ENCODE results near the gene SLC38A1.
"Not testable (repeated sequence)": the region's sequence is repeated elsewhere in the genome, so short reads cannot be mapped to it uniquely, and the experiment has no call there.

Gene SLC38A1

DNA sequence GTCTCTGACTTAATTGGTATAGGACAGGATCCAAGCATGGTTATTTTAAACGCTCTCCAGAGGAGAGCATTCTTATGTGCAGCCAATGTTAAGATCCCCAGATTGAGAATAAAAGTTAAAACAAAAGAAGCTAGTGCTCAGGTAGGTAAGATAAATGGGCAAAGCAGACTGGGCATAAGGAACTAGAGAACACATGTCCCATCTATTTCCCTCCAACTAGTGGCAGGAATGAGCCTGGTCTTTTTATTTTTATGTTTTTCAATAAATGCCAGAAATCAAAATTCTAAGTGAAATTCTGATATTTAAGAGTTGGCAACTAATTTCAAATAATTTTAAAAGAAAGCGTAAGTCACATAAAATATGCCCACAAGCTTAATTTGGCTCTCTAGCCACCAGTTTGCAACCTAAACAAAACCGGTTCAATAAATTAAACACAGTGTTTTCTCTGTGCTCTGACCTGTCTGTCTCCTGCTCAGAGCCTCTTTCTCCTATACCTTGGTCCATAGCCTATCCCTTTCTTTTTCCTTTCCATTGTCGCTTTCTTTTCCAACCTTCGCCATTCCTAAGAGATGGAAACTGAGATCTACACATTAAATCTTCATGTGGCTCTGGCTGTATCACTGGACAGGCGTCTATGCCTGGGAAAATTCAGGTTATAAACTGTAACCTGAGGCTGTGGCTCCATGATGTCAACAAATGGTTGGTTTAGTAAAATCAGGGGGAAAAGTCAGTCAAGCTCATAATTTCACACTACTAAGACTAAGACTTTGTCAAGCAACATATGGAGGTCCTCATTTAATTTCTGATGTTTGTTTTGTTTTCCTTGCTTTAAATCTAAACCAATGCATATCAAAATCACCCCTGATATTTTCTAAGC is 5.5 kb downstream of the SLC38A1 start:
- DNase-seq = no peak

DNA sequence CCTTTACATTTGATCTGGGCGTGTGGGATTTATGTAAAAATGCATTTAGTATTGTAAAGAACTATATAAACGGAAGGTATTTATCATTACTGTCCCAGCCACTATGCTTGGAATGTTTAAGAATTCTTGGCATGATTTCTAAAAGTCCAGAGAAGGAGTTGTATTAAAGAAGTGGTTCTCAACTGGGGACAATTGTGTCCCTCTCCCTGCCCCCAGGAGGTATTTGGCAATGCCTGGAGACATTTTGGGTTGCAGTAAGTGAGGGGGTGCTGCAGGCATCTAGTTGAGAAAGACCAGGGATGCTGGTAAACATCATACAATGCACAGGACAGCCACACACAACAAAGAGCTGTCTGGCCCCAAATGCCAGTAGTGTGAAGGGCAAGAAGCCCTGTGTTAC is 7.2 kb downstream of the SLC38A1 start:
- DNase-seq = no peak

DNA sequence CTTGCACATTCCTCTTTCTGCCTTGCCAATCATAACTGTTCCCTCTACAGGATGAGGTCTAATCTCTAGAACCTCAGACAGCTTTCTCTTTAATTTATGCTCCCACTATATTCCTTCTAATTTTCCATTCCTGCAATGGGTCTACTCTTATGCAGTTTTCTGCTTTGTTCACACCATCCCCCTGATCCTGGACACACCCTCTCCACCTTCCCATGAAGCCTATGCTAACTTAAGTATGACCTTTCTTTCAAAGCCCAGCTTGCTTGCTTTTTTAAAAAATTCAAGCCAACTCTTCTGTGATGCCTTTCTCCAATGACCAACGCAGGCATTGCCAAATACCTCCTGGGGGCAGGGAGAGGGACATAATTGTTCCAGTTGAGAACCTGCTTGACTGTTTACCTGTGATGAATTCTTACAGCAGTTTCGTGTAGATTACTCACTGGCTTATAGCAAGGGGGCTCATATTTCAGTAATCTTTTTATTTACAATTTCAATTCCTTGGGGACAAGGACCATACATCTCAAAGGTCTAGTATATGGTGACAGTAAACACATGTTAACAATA is 7.8 kb downstream of the SLC38A1 start:
- no peak for DNase-seq

DNA sequence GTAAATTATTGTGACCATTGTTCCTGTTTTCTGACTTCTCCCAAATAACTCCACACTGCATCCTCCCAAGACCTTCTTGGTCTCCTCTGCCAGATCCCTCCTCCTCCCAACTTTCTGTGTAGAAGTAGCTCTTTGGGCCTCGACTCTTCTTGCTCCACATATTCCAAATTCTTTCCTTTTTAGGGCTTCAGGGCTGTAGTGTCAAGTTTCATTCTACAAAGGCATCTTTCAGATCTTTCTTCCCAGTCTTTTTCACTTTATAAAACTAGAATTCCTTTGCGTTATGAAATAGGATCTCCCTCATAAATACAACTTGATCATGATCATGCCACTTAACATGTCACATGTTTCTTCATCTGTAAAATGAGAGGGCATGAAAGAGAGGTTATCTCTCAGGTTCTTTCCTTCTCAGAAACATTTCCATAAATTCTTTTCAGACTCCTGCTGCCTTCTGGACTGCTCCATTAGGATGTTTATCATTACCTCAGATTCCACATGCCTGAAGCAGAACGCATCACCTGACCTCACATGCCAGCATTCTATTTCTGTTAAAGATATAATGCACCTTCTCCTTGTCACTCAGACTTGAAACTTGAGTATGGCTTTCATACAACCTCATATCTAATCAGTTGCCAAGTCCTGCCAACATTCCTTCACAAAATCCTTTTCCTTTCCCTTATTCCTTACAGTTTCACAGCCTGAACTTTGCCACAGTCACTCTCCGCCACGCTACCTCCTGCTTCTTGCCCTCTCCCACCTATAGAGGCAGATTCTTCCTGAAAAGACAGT is 8.5 kb downstream of the SLC38A1 start:
- no peak for DNase-seq

DNA sequence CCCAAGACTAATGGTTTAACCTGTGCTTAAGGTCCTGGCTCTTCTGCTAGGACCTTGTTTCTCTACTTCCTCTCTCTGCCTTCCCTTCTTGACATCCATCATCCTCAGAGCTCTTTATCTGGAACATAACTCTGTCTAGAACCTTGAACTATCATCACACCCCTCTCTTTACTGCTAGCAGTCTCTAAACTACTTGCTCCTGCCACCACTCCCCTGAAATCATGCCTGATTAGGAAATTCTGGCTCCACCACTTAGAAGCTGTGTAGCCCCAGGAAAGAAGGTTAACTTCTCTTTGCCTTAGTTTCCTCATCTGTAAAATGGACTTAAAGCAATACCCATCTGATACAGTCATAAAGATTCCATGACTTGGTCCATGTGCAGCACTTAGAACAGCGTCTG is 9.1 kb downstream of the SLC38A1 start:
- DNase-seq = no peak

DNA sequence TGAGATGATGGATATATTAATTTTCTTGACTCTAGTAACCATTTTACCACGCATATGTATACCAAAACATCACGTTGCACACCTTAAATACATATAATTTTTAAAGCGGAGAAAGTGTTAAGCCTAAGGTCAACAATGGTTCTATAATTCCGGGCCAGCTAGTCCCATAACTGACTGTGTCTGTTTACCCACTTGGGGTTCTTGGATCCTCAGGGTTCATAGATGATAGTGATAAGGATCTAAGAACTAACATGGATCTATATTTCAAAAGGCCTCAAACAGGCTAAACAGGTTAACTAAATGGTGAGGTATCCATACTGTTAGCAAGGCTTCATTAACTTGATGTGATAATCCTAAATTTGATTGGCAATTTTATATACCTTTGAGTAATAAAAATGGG is 9.8 kb downstream of the SLC38A1 start:
- no peak for DNase-seq

DNA sequence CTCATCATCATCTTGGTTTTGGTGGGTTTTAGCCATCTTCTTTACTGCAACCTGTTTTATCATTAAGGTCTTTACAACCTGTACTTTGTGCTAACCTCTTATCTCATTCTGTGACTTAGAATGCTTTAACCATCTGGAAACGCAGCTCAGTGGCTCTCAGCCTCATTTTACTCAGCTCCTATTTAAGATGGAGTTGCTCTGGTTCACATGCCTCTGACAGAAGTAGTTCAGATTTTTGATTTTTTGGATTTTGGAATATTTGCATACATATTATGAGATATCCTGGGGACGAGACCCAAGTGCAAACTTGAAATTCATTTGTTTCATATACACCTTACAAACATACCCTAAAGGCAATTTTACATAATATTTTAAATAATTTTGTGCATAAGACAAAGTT is 10.7 kb downstream of the SLC38A1 start:
- DNase-seq = no peak

DNA sequence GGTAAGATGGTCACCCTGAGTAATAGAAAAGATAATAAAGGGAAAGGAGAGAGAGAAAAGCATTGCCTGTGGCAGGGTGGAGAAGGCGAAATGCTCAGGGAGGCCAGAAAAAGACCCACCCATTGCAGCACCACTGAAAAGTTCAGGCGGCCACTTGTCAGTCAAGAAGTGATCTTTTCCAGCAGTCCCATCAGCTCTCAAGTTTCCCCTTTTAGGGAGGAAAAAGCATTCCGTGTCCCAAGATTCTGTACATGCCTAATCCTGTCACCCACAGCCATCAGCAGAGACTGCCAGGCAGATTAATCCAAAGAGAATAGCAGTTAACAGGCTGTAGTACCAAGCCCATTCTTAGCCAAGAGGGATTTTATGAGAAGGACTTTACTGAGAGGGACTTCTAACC is 11.9 kb downstream of the SLC38A1 start:
- no peak for DNase-seq

DNA sequence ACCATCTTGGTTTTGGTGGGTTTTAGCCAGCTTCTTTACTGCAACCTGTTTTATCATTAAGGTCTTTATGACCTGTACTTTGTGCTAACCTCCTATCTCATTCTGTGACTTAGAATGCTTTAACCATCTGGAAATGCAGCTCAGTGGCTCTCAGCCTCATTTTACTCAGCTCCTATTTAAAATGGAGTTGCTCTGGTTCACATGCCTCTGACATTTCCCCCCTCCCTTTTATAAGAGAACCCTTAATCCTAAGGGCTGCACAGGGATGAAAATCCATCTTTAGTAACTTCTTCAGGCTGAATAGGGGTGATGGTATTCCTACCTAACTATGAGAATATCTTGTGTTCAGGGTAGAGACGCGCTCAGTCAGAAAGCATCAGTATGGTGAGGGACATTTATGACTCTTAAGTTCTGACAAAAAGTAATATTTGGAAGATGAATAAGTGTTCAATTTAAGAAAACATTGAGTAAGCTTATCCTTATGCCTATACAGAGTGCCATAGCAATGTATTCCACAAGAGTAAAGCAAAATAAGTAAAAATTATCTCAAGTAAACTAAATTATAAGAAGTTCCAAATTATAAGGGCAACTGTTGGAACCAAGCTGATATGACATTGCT is 15.2 kb downstream of the SLC38A1 start:
- no peak for DNase-seq

DNA sequence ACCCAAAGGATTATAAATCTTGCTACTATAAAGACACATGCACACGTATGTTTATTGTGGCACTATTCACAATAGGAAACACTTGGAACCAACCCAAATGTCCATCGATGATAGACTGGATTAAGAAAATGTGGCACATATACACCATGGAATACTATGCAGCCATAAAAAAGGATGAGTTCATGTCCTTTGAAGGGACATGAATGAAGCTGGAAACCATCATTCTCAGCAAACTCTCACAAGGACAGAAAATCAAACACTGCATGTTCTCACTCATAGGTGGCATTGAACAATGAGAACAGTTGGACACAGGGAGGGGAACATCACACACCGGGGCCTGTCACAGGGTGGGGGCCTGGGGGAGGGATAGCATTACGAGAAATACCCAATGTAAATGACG is 16.8 kb downstream of the SLC38A1 start:
- DNase-seq = not testable (repeated sequence)

DNA sequence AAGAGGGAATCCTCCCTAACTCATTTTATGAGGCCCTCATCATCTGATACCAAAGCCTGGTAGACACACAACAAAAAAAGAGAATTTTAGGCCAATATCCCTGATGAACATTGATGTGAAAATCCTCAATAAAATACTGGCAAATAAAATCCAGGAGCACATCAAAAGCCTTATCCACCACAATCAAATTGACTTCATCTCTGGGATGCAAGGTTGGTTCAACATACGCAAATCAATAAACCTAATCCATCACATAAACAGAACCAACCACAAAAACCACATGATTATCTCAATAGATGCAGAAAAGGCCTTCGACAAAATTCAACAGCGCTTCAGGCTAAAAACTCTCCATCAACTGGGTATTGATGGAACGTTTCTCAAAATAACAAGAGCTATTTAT is 18.9 kb downstream of the SLC38A1 start:
- DNase-seq = not testable (repeated sequence)

DNA sequence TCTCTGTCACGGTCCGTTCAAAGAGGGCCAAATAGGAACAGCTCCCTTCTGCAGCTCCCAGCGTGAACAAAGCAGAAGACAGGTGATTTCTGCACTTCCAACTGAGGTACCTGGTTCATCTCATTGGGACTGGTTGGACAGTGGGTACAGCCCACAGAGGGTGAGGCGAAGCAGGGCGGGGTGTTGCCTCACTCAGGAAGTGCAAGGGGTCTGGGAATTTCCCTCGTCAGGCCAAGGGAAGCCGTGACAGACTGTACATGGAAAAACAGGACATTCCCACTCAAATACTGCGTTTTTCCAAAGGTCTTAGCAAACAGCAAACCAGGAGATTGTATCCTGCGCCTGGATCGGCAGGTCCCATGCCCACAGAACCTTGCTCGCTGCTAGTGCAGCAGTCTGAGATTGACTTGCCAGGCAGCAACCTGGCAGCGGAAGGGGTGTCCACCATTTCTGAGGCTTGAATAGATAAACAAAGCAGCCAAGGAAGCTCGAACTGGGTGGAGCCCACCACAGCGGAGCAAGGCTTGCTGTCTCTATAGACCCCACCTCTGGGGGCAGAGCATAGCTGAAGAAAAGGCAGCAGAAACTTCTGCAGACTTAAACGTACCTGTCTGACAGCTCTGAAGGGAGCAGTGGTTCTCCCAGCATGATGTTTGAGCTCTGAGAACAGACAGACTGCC is 22.7 kb downstream of the SLC38A1 start:
- DNase-seq = no peak

DNA sequence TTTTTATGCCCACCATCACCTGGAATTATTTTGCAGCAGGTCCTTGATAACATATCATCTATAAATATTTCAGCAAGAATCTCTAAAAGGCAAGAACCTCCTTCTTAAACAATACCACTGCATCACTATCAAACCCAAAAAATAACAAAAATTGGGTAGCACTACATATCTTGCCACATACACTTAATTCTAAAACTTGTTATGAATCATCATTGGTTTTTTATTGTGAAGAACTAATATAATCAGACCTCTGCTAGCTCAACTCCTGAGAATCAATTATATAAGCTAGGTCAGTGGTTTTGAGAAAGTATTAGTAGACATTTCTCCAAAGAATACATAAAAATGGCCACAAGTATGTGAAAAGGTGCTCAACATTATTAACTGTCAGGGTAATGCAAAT is 23.8 kb downstream of the SLC38A1 start:
- DNase-seq = no peak

DNA sequence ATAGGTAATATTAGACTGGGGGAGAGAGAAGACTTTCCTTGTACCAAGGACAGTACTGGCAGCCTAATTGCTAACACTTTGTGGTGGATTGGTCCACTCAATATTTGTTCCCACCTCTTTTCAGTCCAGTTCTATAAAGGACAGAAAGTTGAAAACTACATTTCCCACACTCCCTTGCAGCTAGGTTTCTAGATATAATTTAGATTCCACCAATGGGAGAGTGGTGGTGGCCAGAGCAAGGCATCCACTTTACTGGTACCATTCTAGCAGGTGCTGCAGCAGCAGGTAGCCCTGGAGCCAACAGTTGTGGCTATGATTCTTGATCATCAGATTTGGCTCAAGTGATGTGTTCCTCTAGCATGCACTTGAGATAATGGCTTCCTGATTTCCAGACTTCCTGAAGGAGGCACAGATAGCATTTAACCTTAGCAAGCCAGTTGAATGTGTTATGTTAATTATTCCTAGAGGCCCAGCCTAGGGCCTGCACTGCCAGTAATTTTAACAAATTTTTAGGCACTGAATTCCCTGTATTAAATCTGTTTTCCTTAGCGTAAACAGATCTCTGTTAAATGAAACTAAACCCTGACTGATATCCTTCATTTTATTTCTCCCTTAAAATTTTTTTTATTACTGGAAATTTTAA is 24.4 kb downstream of the SLC38A1 start:
- DNase-seq = no peak

DNA sequence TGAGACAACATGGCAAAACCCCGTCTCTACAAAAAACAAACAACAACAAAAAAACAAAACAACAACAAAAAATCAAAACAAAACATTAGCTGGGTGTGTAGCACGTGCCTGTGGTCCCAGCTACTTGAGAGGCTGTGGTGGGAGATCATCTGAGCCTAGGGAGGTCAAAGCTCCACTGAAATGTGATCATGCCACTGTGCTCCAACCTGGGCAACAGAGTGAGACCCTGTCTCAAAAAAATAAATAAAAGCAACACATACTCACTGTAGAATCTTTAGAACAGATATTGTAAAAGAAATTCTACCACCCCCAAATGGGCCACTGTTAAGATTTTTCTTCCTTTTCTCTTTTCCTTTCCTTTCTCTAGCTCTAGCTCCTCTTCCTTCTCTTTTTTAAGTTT is 26.3 kb downstream of the SLC38A1 start:
- DNase-seq = no peak

DNA sequence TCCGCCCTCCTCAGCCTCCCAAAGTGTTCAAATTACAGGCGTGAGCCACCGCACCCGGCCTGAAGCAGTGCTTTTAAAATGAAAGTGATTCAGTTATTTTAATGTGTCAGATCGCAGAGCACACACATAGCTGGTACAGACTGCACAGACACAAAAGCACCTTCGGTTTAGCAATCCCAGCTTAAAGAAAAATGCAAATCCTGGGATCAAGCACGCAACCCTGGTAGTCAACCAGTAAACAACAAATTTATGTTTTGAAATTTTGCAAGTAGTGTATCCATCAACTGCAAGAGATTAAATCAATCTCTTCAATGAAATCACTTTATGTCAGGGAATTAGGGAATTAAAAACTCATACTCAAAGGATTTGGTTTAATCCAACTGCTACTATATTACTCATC is 28.4 kb downstream of the SLC38A1 start:
- DNase-seq = no peak

DNA sequence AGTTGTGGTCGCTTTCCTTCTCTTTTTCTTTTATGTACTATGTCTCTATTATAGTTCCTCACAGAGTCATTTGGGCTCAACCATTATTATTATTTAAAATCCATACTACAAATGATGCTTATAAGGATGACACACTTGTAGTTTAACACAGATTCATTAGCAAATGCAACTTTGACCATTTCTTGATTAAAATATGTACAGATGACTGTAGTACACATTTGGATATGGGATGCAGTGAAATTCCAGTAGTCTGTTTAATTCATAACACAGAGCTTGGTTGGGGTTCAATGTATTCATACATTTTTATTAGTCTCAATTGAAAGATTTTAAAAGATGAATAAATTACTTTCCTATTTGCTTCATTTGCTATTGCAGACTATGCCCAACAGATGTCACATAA is 30.0 kb downstream of the SLC38A1 start:
- DNase-seq = no peak

DNA sequence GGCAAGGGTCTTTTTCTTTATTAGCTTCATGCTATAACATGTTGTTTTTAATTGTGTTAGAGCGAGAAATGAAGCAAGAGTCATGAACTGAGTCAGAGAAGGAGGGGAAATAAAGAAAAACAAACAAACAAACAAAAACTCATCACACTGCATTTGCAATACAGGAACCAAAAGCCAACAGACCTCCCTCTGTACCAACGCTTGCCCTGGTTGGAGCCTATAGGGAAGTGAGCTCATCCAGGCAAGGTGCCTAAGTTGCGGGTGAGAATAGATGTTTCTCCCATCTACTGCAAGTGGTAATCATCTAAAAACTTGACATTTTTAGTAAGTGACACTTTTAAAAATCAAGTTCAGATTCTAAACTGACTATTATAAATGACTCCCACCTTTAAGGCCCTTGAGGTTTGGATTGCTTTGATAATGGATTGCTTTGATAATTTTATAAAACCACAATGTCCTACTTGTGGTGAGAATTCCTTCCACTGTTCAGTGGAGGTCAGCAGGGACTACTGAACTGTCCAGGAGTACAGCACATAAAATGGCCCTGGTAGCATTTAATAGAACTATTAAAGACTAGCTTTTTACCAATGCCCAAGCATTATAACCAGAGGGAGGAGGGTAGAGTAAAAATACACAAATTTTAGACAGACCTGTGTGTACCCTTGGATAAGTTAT is 31.3 kb downstream of the SLC38A1 start:
- no peak for DNase-seq

DNA sequence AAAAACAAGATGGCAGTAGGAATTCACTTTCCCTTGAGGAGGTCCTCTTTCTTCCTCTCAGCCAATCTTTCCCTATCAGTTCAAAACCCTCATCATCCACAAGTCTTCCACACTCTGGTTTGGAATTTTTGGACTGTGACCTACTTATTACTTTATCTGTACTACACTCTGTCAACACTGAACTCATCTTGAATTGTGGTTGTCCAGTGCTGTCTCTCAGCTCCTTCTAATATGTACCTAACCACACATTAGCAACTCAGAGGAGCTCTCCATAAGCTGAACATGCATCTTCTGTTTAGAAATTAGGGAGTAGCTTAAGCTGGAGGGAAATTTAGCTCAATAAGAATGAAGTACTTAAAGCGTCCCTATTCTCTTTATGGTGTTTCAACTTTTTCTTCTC is 34.8 kb downstream of the SLC38A1 start:
- DNase-seq = no peak

DNA sequence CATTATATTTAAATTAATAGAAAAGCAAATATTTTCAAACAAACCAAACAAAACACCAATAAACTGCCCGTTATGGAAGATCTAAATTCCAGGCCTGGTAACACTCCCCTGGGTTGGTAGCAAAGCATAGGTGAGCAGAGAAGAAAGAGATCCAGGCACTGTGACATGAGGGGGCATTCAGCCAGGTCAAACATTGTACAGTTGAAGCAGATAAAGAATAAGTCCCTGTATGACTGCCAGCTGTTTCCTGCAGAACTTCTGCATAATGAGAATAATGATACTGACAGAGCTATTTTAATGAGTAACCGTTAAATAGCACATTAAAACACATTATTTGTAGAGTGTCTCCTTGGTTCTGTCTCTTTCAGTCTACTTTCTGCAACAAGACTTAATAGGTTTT is 35.4 kb downstream of the SLC38A1 start:
- DNase-seq = no peak

DNA sequence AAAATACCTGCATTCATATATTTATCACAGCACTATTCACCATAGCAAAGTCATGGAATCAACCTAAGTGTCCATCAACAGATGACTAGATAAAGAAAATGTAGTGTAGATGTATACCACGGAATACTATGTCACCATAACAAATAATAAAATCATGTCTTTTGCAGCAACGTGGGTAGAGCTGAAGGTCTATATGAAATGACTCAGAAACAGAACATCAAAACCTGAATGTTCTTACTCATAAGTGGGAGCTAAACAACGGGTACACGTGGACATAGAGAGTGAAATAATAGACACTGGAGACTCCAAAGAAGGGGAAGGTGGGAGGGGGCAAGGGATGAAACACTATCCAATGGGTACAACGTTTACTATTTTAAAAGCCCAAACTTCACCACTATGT is 37.9 kb downstream of the SLC38A1 start:
- no peak for DNase-seq

DNA sequence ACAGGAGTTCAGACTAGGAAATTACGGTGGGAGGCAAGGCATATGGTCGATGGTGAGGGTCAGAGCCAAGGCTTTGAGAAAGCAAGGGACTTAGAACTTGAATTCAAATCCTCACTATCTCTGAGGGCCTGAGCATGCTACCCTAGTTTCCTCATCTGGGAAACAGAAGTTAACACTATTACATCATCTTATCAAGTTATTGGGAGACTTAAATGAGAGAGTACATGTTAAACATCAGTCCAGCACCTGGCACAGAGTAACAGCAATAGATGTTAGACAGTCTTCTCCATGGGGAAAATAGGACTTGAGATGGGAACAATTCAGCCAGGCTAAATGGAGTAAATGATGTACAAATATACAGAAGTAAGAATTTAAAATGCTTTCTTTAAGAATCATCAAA is 38.5 kb downstream of the SLC38A1 start:
- DNase-seq = no peak
